ENCODE results near the gene TP53RK. TPM values are rescaled to one million over a fixed set of nuclear protein-coding genes. Genes with fewer than 3 reads are reported as not detected.

The TP53RK gene
- total RNA-seq, 1 experiment from 2014 or later = 12.4 TPM

- TF ChIP-seq ZNF671 (CRISPR knock-in tag; IDR thresholded peaks at IDR 0.05) (no peak), STAT6 (CRISPR knock-in tag; conservative IDR thresholded peaks at IDR 0.05; ENCODE audit: low read depth) (no peak), TCF7 (CRISPR knock-in tag; IDR thresholded peaks at IDR 0.05; ENCODE audit: low read depth) (no peak), ZNF281 (CRISPR knock-in tag; IDR thresholded peaks at IDR 0.05) (no peak), ATF6 (CRISPR knock-in tag; IDR thresholded peaks at IDR 0.05) (no peak), ZMAT4 (CRISPR knock-in tag; IDR thresholded peaks at IDR 0.05) (no peak), SMAD4 (CRISPR knock-in tag; IDR thresholded peaks at IDR 0.05) (no peak), E2F5 (CRISPR knock-in tag; IDR thresholded peaks at IDR 0.05) (no peak), PRDM15 (CRISPR knock-in tag; IDR thresholded peaks at IDR 0.05) (no peak), ZBTB21 (CRISPR knock-in tag; IDR thresholded peaks at IDR 0.05; ENCODE audit: borderline replicate concordance) (no peak), MAX (CRISPR knock-in tag; IDR thresholded peaks at IDR 0.05) (no peak), CDX4 (CRISPR knock-in tag; IDR thresholded peaks at IDR 0.05; ENCODE audit: borderline replicate concordance) (no peak), GTF2I (CRISPR knock-in tag; conservative IDR thresholded peaks at IDR 0.05) (no peak), GABPB1 (CRISPR knock-in tag; IDR thresholded peaks at IDR 0.05) (no peak), NFE2L1 (CRISPR knock-in tag; IDR thresholded peaks at IDR 0.05) (no peak), ERG (CRISPR knock-in tag; IDR thresholded peaks at IDR 0.05) (no peak), TEAD1 (CRISPR knock-in tag; IDR thresholded peaks at IDR 0.05) (no peak), MXD4 (CRISPR knock-in tag; IDR thresholded peaks at IDR 0.05; ENCODE audit: borderline replicate concordance) (no peak)
- no peak for DNase-seq (ENCODE audit: low spot score)
- peaks cover 41% of the 10 kb centered on the region for H3K4me1 Mint-ChIP-seq
- ChIA-PET POLR2A (interaction anchor here (0.6 kb wide), 1 partner anchor 125 kb away, joined by 4 read pairs; no protein-coding TSS in a partner anchor), CTCF (interaction anchor here (1.1 to 4.2 kb wide), 8 partner anchors 12 to 159 kb away, joined by 3 to 22 read pairs (median 4); no protein-coding TSS in a partner anchor)
- H3K4me3 Mint-ChIP-seq = no peak overlapping the region
- H3K27me3 Mint-ChIP-seq (ENCODE audit: low read depth) = no peaks in the 10 kb centered on the region
- peaks cover 5% of the 10 kb centered on the region for H3K9me3 Mint-ChIP-seq
- ATAC-seq = no peak
- H3K36me3 Mint-ChIP-seq = peaks cover 19% of the 10 kb centered on the region
- H3K27ac Mint-ChIP-seq = no peak overlapping the region
These were observed 8.6 kb downstream of the TP53RK start for GRCh38 chr20:46680684-46681031.
